IPS-NIHi11 (cell line): ENCODE data around the gene PRR20E.
"Not testable (repeated sequence)": the region's sequence is repeated elsewhere in the genome, so short reads cannot be mapped to it uniquely, and the experiment has no call there.

Experiments used
- DNase-seq: peaks from one replicate; pipeline ENCODE4 v3.0.0; 2012; ENCODE audit warnings: mixed read lengths, low spot score

Gene PRR20E

GRCh38 chr13:57166897-57167296 lies at the start of gene PRR20E:
Gene PRR20E (plus strand): TSS chr13:57167197. CDS start chr13:57167584, 387 bp downstream.
- DNase-seq: not testable (repeated sequence)

GRCh38 chr13:57123681-57124080 lies 43.3 kb upstream of the PRR20E start:
- DNase-seq: no peak

- peak; percentile 5 for DNase-seq
These were observed 38.1 kb upstream of the PRR20E start for GRCh38 chr13:57128909-57129308.

GRCh38 chr13:57136093-57136492 lies 30.9 kb upstream of the PRR20E start:
- DNase-seq: no peak

- DNase-seq: no peak
These were observed 29.4 kb upstream of the PRR20E start for GRCh38 chr13:57137585-57137984.

- DNase-seq: no peak
These were observed 28.0 kb upstream of the PRR20E start for GRCh38 chr13:57138988-57139387.

GRCh38 chr13:57139781-57140180 lies 27.2 kb upstream of the PRR20E start:
- not testable (repeated sequence) for DNase-seq

- not testable (repeated sequence) for DNase-seq
These were observed 26.6 kb upstream of the PRR20E start, which contains the start of gene PRR20A for GRCh38 chr13:57140235-57140968. Gene PRR20A (plus strand): TSS chr13:57140918. CDS start chr13:57141305, 387 bp downstream.

- DNase-seq: not testable (repeated sequence)
These were observed 19.8 kb upstream of the PRR20E start, which contains the start of gene PRR20B for GRCh38 chr13:57147188-57147587. Gene PRR20B (plus strand): TSS chr13:57147488. CDS start chr13:57147875, 387 bp downstream.

- DNase-seq: not testable (repeated sequence)
These were observed 18.9 kb upstream of the PRR20E start for GRCh38 chr13:57148106-57148505.

GRCh38 chr13:57153761-57154160 lies 13.2 kb upstream of the PRR20E start, which contains the start of gene PRR20C:
Gene PRR20C (plus strand): TSS chr13:57154061. CDS start chr13:57154448, 387 bp downstream.
- DNase-seq: not testable (repeated sequence)

GRCh38 chr13:57160332-57160731 lies 6.7 kb upstream of the PRR20E start, which contains the start of gene PRR20D:
Gene PRR20D (plus strand): TSS chr13:57160632. CDS start chr13:57161019, 387 bp downstream.
- DNase-seq: not testable (repeated sequence)

- DNase-seq: no peak
These were observed 24.7 kb downstream of the PRR20E start for GRCh38 chr13:57191667-57192066.

- no peak for DNase-seq
These were observed 46.0 kb downstream of the PRR20E start for GRCh38 chr13:57212989-57213388.
